ENCODE data around the gene ZNF3.

- TF ChIP-seq CTCF (IDR thresholded peaks at IDR 0.05) = no peak
- no peak for TF ChIP-seq POLR2AphosphoS5 (IDR thresholded peaks at IDR 0.05)
- TF ChIP-seq POLR2A (IDR thresholded peaks at IDR 0.05) = no peak
- no peak for TF ChIP-seq EP300 (IDR thresholded peaks at IDR 0.05)
Measured at GRCh38 chr7:100044718-100045117, 36.8 kb downstream of the ZNF3 start.
